IMR-90 (cell line): ENCODE data around the gene RNF215. TPM values are rescaled to one million over a fixed set of nuclear protein-coding genes. Genes with fewer than 3 reads are reported as not detected.

Source experiments
- ATAC-seq: fragments of 200-7000 bp; cut with Tn5 transposase; 2 replicates; pipeline ENCODE4 v1.9.1; 2020; ENCODE audit warnings: low read depth, mild to moderate bottlenecking, moderate library complexity
- BruUV-seq: library from RNA; stranded (reverse); fragments of 400-500 nt; replicated peaks from 2 replicates; lab custom pipeline; 2021; lab: Mats Ljungman, UMichigan
- CTCF ChIA-PET: fragments of 300-600 bp; formaldehyde crosslinking; extraction: SDS; loops from one replicate; lab custom pipeline; 2021; ENCODE audit warnings: antibody characterized with exemption; lab: Yijun Ruan, JAX
- POLR2A ChIA-PET: fragments of 300-600 bp; sonication (Branson Sonifier 250); formaldehyde crosslinking; loops from one replicate; lab custom pipeline; 2022; ENCODE audit warnings: antibody characterized with exemption; ENCODE audit not compliant: unreplicated experiment; lab: Charles Lee
- DNase-seq: peaks from one replicate; pipeline ENCODE4 v3.0.0; 2013
- H2AFZ ChIP-seq: replicated peaks from 2 replicates; pipeline ENCODE3; 2013; ENCODE audit warnings: low read length, mild to moderate bottlenecking; ENCODE audit not compliant: poor library complexity
- H2AK5ac ChIP-seq: 2 replicates; pipeline ENCODE4 v1.6.1; 2013; ENCODE audit warnings: low read depth, low read length, inconsistent platforms
- H2AK9ac ChIP-seq: replicated peaks from 2 replicates; pipeline ENCODE3; 2013; ENCODE audit warnings: mild to moderate bottlenecking, low read depth, low read length, moderate library complexity; ENCODE audit not compliant: poor library complexity
- H2BK120ac ChIP-seq: 2 replicates; pipeline ENCODE4 v1.6.1; 2013; ENCODE audit warnings: low read depth, low read length, inconsistent platforms
- H2BK15ac ChIP-seq: 3 replicates; pipeline ENCODE4 v1.6.1; 2013; ENCODE audit warnings: low read depth, low read length, inconsistent platforms
- H2BK20ac ChIP-seq: 2 replicates; pipeline ENCODE4 v1.6.1; 2013; ENCODE audit warnings: low read depth, mild to moderate bottlenecking, inconsistent platforms, low read length, moderate library complexity
- H2BK5ac ChIP-seq: 2 replicates; pipeline ENCODE4 v1.6.1; 2013; ENCODE audit warnings: mild to moderate bottlenecking, low read depth, low read length, inconsistent platforms; ENCODE audit not compliant: poor library complexity, severe bottlenecking
- H3K14ac ChIP-seq: replicated peaks from 2 replicates; pipeline ENCODE4 v1.6.1; 2013; ENCODE audit warnings: low read depth, low read length, inconsistent platforms
- H3K18ac ChIP-seq: 2 replicates; pipeline ENCODE4 v1.6.1; 2013; ENCODE audit warnings: low read depth, low read length, control low read depth
- H3K23ac ChIP-seq: 2 replicates; pipeline ENCODE4 v1.6.1; 2013; ENCODE audit warnings: low read depth, low read length, inconsistent platforms
- H3K27ac ChIP-seq: 2 replicates; pipeline ENCODE4 v1.5.1; 2013; ENCODE audit warnings: mild to moderate bottlenecking, control low read depth, low read length; ENCODE audit not compliant: insufficient read depth
- H3K27me3 ChIP-seq: 2 replicates; pipeline ENCODE4 v1.6.1; 2013; ENCODE audit warnings: low read length; ENCODE audit not compliant: control insufficient read depth, insufficient read depth
- H3K36me3 ChIP-seq: 2 replicates; pipeline ENCODE4 v1.6.1; 2013; ENCODE audit warnings: low read length, mixed read lengths; ENCODE audit not compliant: control insufficient read depth, insufficient read depth
- H3K4ac ChIP-seq: 2 replicates; pipeline ENCODE4 v1.6.1; 2013; ENCODE audit warnings: low read depth, low read length, inconsistent platforms
- H3K4me1 ChIP-seq: 2 replicates; pipeline ENCODE4 v1.6.1; 2013; ENCODE audit warnings: low read length, mixed read lengths; ENCODE audit not compliant: control insufficient read depth, insufficient read depth
- H3K4me2 ChIP-seq: 2 replicates; pipeline ENCODE4 v1.6.1; 2013; ENCODE audit warnings: low read depth, mild to moderate bottlenecking, control low read depth, low read length, moderate library complexity
- H3K4me3 ChIP-seq: 2 replicates; pipeline ENCODE4 v1.5.1; 2013; ENCODE audit warnings: low read depth, mild to moderate bottlenecking, control low read depth, low read length, moderate library complexity; ENCODE audit not compliant: insufficient read depth
- H3K56ac ChIP-seq: 2 replicates; pipeline ENCODE4 v1.6.1; 2013; ENCODE audit warnings: low read length, inconsistent platforms; ENCODE audit not compliant: insufficient read depth; ENCODE audit errors: extremely low read depth
- H3K79me1 ChIP-seq, 2 experiments: 2 replicates each; pipeline ENCODE4 v1.6.1; 2013; ENCODE audit warnings: low read length in 2 of 2, inconsistent platforms in 1 of 2, low read depth in 1 of 2
- H3K9ac ChIP-seq: 2 replicates; pipeline ENCODE4 v1.6.1; 2013; ENCODE audit warnings: low read depth, low read length, control low read depth
- H3K9me1 ChIP-seq: 2 replicates; pipeline ENCODE4 v1.6.1; 2013; ENCODE audit warnings: low read length, inconsistent platforms; ENCODE audit not compliant: insufficient read depth
- H3K9me3 ChIP-seq: 2 replicates; pipeline ENCODE4 v1.6.1; 2013; ENCODE audit warnings: low read length; ENCODE audit not compliant: control insufficient read depth, insufficient read depth
- H4K20me1 ChIP-seq: 2 replicates; pipeline ENCODE4 v1.6.1; 2013; ENCODE audit warnings: low read length, inconsistent platforms; ENCODE audit not compliant: insufficient read depth
- H4K5ac ChIP-seq: 2 replicates; pipeline ENCODE4 v1.6.1; 2013; ENCODE audit warnings: mild to moderate bottlenecking, low read depth, low read length, control low read depth
- H4K8ac ChIP-seq, 2 experiments: 2 replicates each; pipeline ENCODE4 v1.6.1; 2013; ENCODE audit warnings: low read depth in 2 of 2, low read length in 2 of 2, control low read depth in 1 of 2, inconsistent platforms in 1 of 2
- H4K91ac ChIP-seq: 2 replicates; pipeline ENCODE4 v1.6.1; 2013; ENCODE audit warnings: low read depth, low read length, inconsistent platforms; ENCODE audit not compliant: insufficient read depth
- BHLHE40 ChIP-seq: fragments of 150-350 bp; IDR thresholded peaks from 2 replicates; pipeline ENCODE4 v1.6.1; 2016; ENCODE audit warnings: mild to moderate bottlenecking, low read depth, low read length
- CHD1 ChIP-seq: IDR thresholded peaks from 2 replicates; pipeline ENCODE4 v1.6.1; 2012; ENCODE audit warnings: low read depth, low read length, improper control_type of control experiment
- ELK1 ChIP-seq: fragments of 150-350 bp; IDR thresholded peaks from 2 replicates; pipeline ENCODE4 v1.6.1; 2016; ENCODE audit warnings: low read depth, mild to moderate bottlenecking, low read length, moderate library complexity, borderline replicate concordance
- FOS ChIP-seq: fragments of 150-350 bp; IDR thresholded peaks from 2 replicates; pipeline ENCODE4 v1.6.1; 2016; ENCODE audit warnings: low read depth, low read length
- MAZ ChIP-seq: IDR thresholded peaks from 2 replicates; pipeline ENCODE4 v1.6.1; 2012; ENCODE audit warnings: low read depth, mild to moderate bottlenecking, low read length, improper control_type of control experiment, moderate library complexity, borderline replicate concordance
- MXI1 ChIP-seq: IDR thresholded peaks from 2 replicates; pipeline ENCODE4 v1.6.1; 2012; ENCODE audit warnings: low read depth, mild to moderate bottlenecking, low read length, moderate library complexity, borderline replicate concordance
- NFE2L2 ChIP-seq: fragments of 150-350 bp; IDR thresholded peaks from 2 replicates; pipeline ENCODE4 v1.6.1; 2016; ENCODE audit warnings: low read depth, mild to moderate bottlenecking, low read length
- POLR2A ChIP-seq: IDR thresholded peaks from 2 replicates; pipeline ENCODE4 v1.6.1; 2012; ENCODE audit warnings: mild to moderate bottlenecking, low read depth, low read length
- RFX5 ChIP-seq: IDR thresholded peaks from 2 replicates; pipeline ENCODE4 v1.8.0; 2012; ENCODE audit warnings: low read depth, mild to moderate bottlenecking, low read length, moderate library complexity
- SMC3 ChIP-seq: fragments of 150-350 bp; IDR thresholded peaks from 2 replicates; pipeline ENCODE4 v1.6.1; 2016; ENCODE audit warnings: low read depth, mild to moderate bottlenecking, antibody characterized with exemption, low read length, moderate library complexity
- USF2 ChIP-seq: fragments of 150-350 bp; IDR thresholded peaks from 2 replicates; pipeline ENCODE4 v1.6.1; 2017; ENCODE audit warnings: mild to moderate bottlenecking, antibody characterized with exemption, low read length, low read depth
- WGBS, 2 experiments: methylation state at CpG; one replicate each; pipeline versions ENCODE4 v1.1.5 to v1.1.7; 2013; ENCODE audit warnings: missing lambda C conversion rate in 2 of 2; ENCODE audit not compliant: insufficient read length in 1 of 2; ENCODE audit errors: extremely low coverage in 2 of 2; 5-methylcytosine and 5-hydroxymethylcytosine counted together
- dilution Hi-C: fragments of 300-500 bp; cut with HindIII; formaldehyde crosslinking; loops from one replicate; pipeline ENCODE4 v1.14.3; 2018; ENCODE audit warnings: low sequenced_read_pairs; ENCODE audit not compliant: unreplicated experiment
- in situ Hi-C: fragments of 300-500 bp; cut with MboI; formaldehyde crosslinking; loops from 3 replicates; pipeline ENCODE4 v1.14.3; 2019; ENCODE audit warnings: low sequenced_read_pairs, inconsistent platforms, mixed read lengths
- intact Hi-C: fragments of 100-400 bp; cut with micrococcal nuclease; formaldehyde crosslinking; loops from 2 replicates; pipeline ENCODE4 v1.10.0; 2022
- polyA plus RNA-seq, 3 experiments: library from polyadenylated mRNA; depleted of rRNA; stranded (reverse); fragments of >200 nt; gene quantifications; 2 replicates each; pipeline ENCODE4 v1.2.3, GENCODE V29; 2012; ENCODE audit warnings: low replicate concordance in 1 of 3
- total RNA-seq: library from RNA; depleted of rRNA; stranded (reverse); fragments of >200 nt; gene quantifications from 2 replicates; pipeline ENCODE4 v1.2.3, GENCODE V29; 2012
- TF ChIP-seq, protein P1 (sequence below): conservative IDR thresholded peaks from 2 replicates; pipeline ENCODE4 v1.5.1; 2012; ENCODE audit warnings: mild to moderate bottlenecking, low read depth, low read length, improper control_type of control experiment

Gene RNF215
- total and polyA plus RNA-seq, 2 of the 4 experiments (the other 2 are of a cell fraction): 15.8 to 21.9 TPM

- ATAC-seq (peak; percentile 6), DNase-seq (no peak)
- H3K4ac ChIP-seq: peak overlapping the region; percentile 72
- peak overlapping the region; percentile 97 for H3K23ac ChIP-seq
- H2AK5ac ChIP-seq: peak overlapping the region; percentile 86
- peak overlapping the region; percentile 13 for H4K91ac ChIP-seq
- peak overlapping the region; percentile 52 for H2BK120ac ChIP-seq
- H3K14ac ChIP-seq: peak overlapping the region; percentile 97
- 40% methylated on average over 1 of the region's 11 CpGs; no CpG with 5 or more reads in 1 of the 2 experiments for WGBS, 2 experiments
- H3K18ac ChIP-seq: no peak overlapping the region
- peaks cover 13% of the 10 kb centered on the region for H3K9me1 ChIP-seq
- H3K9ac ChIP-seq: peak overlapping the region; percentile 84
- peak overlapping the region; percentile 3; the same call in 1 of the 2 replicates for H3K27ac ChIP-seq
- H3K4me1 ChIP-seq: peaks cover 14% of the 10 kb centered on the region
- H3K79me1 ChIP-seq: peaks cover 21 to 38% of the 10 kb centered on the region in 2 experiments
- no peaks in the 10 kb centered on the region for H3K9me3 ChIP-seq
- peak overlapping the region; percentile 89 for H2AK9ac ChIP-seq
- peak overlapping the region in 1 of 2 experiments; percentile 40; a peak in 1 of 4 replicates for H4K8ac ChIP-seq
- 0 out of 2 replicates have a peak overlapping the region, but pooled peaks have one; percentile 57 for H3K56ac ChIP-seq
- in situ Hi-C loops: loop anchor here (10.0 kb wide), 2 partner anchors 87 to 293 kb away; no protein-coding TSS in a partner anchor
- intact Hi-C loops: no loop called here
- POLR2A ChIA-PET: interaction anchor here (1.2 kb wide), 1 partner anchor 26 kb away, joined by 3 read pairs; no protein-coding TSS in a partner anchor
- H2BK5ac ChIP-seq: peak overlapping the region; percentile 6
- H2AFZ ChIP-seq: peak overlapping the region; percentile 94
- peaks cover 2% of the 10 kb centered on the region; the same call in 1 of the 2 replicates for H3K36me3 ChIP-seq
- no peaks in the 10 kb centered on the region for H3K27me3 ChIP-seq
- no peak overlapping the region for H4K5ac ChIP-seq
- peak overlapping the region; percentile 94 for H3K4me2 ChIP-seq
- H2BK20ac ChIP-seq: peak overlapping the region; percentile 24; the same call in 1 of the 2 replicates
- peaks cover 16% of the 10 kb centered on the region for H4K20me1 ChIP-seq
- CTCF ChIA-PET: interaction anchor here (0.6 kb wide), 1 partner anchor 26 kb away, joined by 5 read pairs; no protein-coding TSS in a partner anchor
- no TSS peak for BruUV-seq
- dilution Hi-C loops: no loop called here
- peak overlapping the region; percentile 90 for H3K4me3 ChIP-seq
- no peak overlapping the region for H2BK15ac ChIP-seq
- TF ChIP-seq SMC3: no peak
- TF ChIP-seq RFX5: no peak
- TF ChIP-seq BHLHE40: no peak
- TF ChIP-seq MXI1: no peak
- no peak for TF ChIP-seq POLR2A
- TF ChIP-seq MAZ: no peak
- no peak for TF ChIP-seq NFE2L2
- no peak for TF ChIP-seq CHD1
- TF ChIP-seq, protein P1, sequence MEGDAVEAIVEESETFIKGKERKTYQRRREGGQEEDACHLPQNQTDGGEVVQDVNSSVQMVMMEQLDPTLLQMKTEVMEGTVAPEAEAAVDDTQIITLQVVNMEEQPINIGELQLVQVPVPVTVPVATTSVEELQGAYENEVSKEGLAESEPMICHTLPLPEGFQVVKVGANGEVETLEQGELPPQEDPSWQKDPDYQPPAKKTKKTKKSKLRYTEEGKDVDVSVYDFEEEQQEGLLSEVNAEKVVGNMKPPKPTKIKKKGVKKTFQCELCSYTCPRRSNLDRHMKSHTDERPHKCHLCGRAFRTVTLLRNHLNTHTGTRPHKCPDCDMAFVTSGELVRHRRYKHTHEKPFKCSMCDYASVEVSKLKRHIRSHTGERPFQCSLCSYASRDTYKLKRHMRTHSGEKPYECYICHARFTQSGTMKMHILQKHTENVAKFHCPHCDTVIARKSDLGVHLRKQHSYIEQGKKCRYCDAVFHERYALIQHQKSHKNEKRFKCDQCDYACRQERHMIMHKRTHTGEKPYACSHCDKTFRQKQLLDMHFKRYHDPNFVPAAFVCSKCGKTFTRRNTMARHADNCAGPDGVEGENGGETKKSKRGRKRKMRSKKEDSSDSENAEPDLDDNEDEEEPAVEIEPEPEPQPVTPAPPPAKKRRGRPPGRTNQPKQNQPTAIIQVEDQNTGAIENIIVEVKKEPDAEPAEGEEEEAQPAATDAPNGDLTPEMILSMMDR: no peak
- TF ChIP-seq USF2: no peak
- no peak for TF ChIP-seq FOS
- TF ChIP-seq ELK1: no peak
Measured at GRCh38 chr22:30397656-30398635, 10.7 kb upstream of the RNF215 start.
